GM21619 (cell line): ENCODE measurements around the gene M6PR.

ENCODE experiments used
- ATAC-seq: cut with Tn5 transposase; IDR thresholded peaks from one replicate; pipeline ENCODE4 v1.9.1; 2021; ENCODE audit not compliant: unreplicated experiment

Gene M6PR

GRCh38 chr12:8949342-8950220 lies at the start of gene M6PR:
Gene M6PR (minus strand): TSS chr12:8949645. CDS start chr12:8946404, 3,241 bp downstream.
- peak; percentile 80 for ATAC-seq

- peak; percentile 95 for ATAC-seq
Measured at GRCh38 chr12:8996682-8997405, 47.4 kb upstream of the M6PR start.

GRCh38 chr12:8995021-8995775 lies 45.8 kb upstream of the M6PR start:
- no peak for ATAC-seq

DNA sequence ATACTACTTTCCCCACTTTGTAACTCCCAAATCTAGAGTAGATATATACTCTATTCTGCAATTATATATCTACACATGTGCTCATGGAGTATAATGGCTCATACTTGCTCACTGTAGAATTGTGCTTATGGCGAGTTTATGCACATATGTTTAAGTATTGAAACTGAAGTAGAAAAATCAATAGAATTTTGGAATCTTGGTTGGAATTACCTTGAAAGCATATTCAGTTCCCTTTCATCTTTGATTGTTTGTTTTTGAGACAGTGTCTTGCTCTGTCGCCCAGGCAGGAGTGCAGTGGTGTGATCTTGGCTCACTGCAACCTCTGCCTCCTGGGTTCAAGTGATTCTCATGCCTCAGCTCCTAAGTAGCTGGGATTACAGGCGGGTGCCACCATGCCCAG lies 44.4 kb upstream of the M6PR start:
- ATAC-seq = no peak

DNA sequence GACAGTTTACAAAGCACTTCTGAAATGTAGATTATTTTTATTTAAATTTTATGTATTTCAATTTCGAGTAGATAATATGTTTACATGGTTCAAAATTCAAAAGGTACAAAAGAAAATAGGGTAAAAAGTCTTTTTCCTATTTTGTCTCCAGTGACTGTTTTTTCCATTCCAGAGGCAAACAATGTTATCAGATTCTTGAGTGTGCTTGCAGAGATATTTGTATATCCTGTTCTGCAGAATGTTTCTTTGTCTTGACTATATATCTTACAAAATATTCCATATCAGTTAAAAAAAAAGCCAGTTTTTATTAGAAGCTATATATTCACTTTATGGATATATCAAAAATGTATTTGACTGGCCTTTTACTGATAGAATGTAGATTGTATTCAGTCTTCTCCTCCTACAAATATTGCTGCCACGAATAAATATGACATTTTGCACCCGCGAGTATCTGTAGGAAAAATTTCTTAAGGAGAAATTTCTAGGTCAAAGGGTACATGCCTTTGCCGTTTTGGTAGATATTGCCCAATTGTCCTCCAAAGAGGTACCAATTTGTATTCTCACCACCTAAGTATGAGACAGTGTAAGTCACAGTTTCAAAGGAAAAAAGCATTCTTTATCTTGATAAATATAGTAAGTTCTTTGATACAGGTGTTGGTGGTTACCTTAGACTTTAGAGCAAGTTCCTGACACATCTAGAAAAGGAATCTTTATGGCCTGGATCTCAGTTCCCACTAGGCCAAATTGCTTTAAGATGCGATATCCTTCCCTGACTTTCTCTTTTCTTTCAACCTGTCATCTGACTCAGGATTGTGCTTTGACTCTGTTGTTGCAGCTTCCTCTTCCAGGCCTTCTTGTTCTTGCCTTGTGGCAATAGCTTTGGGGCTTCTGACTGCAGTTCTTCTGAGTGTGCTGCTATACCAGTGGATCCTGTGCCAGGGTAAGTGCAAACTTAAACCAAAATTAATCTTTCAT lies 42.2 kb upstream of the M6PR start:
- ATAC-seq = no peak

DNA sequence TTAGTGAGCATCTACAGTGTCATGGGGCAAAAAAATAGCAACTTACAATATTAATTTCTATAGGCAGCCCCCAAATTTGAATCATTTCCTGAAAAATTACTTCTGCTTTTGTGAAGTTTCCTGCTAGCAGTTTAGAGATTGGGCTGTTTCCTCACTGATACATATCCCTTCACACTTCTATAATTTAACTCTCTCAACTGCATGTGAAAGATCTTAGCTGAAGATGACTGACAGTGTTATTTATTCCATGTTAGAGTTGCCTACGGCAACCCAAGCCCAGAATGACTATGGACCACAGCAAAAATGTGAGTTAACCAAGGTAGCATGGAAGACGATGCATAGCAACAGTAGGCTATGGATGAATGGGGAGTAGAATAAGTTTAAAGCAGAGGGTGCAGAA lies 40.0 kb upstream of the M6PR start, which contains the start of gene KLRG1:
TSS of gene KLRG1 (plus strand) at position 134 of the 400 bp plus-strand sequence. CDS start at position 224, 90 bp downstream.
- ATAC-seq = no peak

GRCh38 chr12:8987685-8988084 lies 38.2 kb upstream of the M6PR start:
- ATAC-seq = no peak

DNA sequence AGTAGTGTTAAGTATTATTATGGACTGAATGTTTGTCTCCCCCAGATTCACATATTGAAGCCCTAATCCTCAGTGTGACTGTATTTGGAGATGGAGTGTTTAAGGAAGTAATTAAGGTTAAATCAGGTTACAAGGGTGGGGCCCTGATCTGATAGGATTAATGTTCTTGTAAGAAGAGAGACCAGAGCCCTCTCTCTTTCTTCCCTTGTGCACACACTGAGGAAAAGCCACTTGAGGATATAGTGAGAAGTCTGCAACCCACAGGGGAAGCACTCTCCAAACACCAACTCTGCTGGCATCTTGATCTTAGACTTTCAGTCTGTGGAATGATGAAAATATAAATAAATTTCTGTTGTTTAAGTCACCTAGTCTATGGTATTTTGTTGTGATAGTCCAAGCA lies 37.7 kb upstream of the M6PR start:
- ATAC-seq = no peak

- ATAC-seq = no peak
Measured at GRCh38 chr12:8985213-8985754, 35.8 kb upstream of the M6PR start.

GRCh38 chr12:8980137-8980536 lies 30.7 kb upstream of the M6PR start:
- no peak for ATAC-seq

- no peak for ATAC-seq
Measured at GRCh38 chr12:8970432-8970831, 21.0 kb upstream of the M6PR start.

- ATAC-seq = no peak
Measured at GRCh38 chr12:8969861-8970411, 20.5 kb upstream of the M6PR start.

DNA sequence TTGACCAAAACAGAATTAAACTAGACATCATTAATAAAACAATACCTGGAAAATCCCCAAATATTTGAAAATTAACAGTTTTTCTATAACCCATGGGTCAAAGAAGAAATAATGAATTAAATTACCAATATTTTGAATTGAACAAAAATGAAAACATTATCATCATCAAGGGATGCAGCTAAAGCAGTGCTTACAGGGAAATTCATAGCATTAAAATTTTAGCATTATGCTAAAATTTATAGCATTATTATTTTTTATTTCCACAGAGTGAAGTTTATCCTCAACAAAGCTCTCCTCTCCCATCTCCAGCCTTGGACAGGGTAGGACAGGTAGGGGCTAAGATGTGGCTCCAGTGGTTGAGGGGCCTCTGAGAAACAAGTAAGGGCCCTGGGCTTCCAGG lies 19.3 kb upstream of the M6PR start:
- ATAC-seq = no peak

DNA sequence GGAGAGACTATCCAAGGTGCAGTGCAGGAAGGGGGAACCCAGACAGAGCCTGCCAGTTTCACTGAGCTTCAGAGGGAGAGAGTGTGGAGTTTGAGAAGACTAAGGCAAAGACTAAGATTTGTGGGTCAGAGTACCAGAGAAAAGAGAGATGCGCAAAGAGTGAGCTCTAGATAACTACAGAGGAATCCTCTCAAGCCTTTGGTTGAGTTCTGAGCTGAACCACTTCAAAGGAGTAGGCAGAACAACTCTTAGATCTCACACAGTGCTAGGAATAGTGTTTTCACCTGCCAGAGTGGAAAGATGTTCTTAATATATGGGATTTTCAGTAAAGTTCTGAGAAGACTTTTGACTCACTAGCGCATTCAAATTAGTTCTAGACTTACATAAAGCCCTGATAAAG lies 10.7 kb upstream of the M6PR start:
- no peak for ATAC-seq

DNA sequence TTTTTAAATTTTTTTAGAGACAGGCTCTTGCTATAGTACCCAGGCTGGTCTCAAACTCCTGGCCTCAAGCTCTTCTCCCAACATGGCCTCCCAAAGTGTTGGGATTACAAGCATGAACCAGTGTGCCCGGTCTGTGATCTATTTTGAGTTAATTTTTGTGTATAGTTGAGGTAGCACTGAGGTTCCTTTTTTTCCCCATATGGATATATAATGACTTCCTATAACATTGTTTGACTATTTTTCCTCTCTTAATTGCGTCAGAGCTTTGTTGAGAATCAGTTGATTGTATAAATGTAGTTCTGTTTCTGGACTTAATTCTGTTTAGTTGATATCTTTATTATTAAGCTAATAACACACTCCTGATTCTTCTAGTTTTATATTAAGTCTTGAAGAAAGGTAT lies 8.6 kb upstream of the M6PR start:
- no peak for ATAC-seq

GRCh38 chr12:8957561-8957960 lies 8.1 kb upstream of the M6PR start:
- no peak for ATAC-seq

DNA sequence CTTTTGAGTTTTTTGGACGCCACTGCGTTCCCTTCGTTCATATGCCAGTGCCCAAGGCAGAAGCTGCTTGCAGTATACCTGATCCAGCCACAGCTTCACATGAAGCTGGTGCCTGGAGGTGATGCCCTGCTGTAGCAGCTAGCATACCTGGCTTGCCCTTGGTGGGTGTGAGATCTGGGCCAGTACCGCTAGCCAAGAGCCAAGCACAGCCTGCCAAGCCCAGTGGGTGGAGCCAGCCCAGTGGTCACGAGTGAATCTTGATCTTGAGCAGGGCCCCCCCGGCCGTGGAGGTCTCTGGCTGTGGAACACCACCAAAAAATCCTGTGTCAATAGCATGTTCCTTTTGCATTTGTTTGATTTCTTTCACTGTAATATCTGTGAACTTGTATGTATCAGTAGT lies 7.3 kb upstream of the M6PR start:
- ATAC-seq = no peak

GRCh38 chr12:8956073-8956472 lies 6.6 kb upstream of the M6PR start:
- no peak for ATAC-seq

GRCh38 chr12:8953773-8954402 lies 4.4 kb upstream of the M6PR start:
- ATAC-seq = no peak
